HEK293 (cell line): ENCODE data around the gene AP1S1.
A peak's percentile ranks its signal among the peaks of the same experiment; 100 is the strongest.

Source experiments
- BCL11A ChIP-seq: fragments of 450-650 bp; formaldehyde crosslinking; IDR thresholded peaks from 2 replicates; pipeline ENCODE4 v1.5.1; 2016; ENCODE audit warnings: low read depth, missing biosample characterization, missing genetic modification characterization
- BCL11B ChIP-seq: fragments of 450-650 bp; formaldehyde crosslinking; IDR thresholded peaks from 2 replicates; pipeline ENCODE4 v1.5.1; 2016; ENCODE audit warnings: low read depth, missing biosample characterization, missing genetic modification characterization
- GLIS2 ChIP-seq: fragments of 450-650 bp; formaldehyde crosslinking; IDR thresholded peaks from 2 replicates; pipeline ENCODE4 v1.5.1; 2016; ENCODE audit warnings: missing biosample characterization, missing genetic modification characterization
- KLF9 ChIP-seq: fragments of 450-650 bp; formaldehyde crosslinking; IDR thresholded peaks from 2 replicates; pipeline ENCODE4 v1.5.1; 2016; ENCODE audit warnings: missing biosample characterization, missing genetic modification characterization, low read depth
- SETDB1 ChIP-seq: IDR thresholded peaks from one replicate; pipeline ENCODE4 v1.6.1; 2017; ENCODE audit warnings: mild to moderate bottlenecking, low read length, moderate library complexity, mixed read lengths; ENCODE audit not compliant: insufficient read length
- ZBTB1 ChIP-seq: fragments of 450-650 bp; formaldehyde crosslinking; IDR thresholded peaks from 2 replicates; pipeline ENCODE4 v1.5.1; 2016; ENCODE audit warnings: missing biosample characterization, missing genetic modification characterization
- ZBTB20 ChIP-seq: fragments of 450-650 bp; formaldehyde crosslinking; IDR thresholded peaks from 2 replicates; pipeline ENCODE4 v1.5.1; 2016; ENCODE audit warnings: missing biosample characterization, missing genetic modification characterization
- ZIC2 ChIP-seq: fragments of 450-650 bp; formaldehyde crosslinking; IDR thresholded peaks from 2 replicates; pipeline ENCODE4 v1.5.1; 2016; ENCODE audit warnings: missing biosample characterization, missing genetic modification characterization
- ZNF121 ChIP-seq: fragments of 450-650 bp; formaldehyde crosslinking; IDR thresholded peaks from 2 replicates; pipeline ENCODE4 v1.5.1; 2016; ENCODE audit warnings: missing biosample characterization, missing genetic modification characterization
- ZNF221 ChIP-seq: fragments of 450-650 bp; formaldehyde crosslinking; IDR thresholded peaks from 2 replicates; pipeline ENCODE4 v1.5.1; 2017; ENCODE audit warnings: missing biosample characterization, missing genetic modification characterization, borderline replicate concordance
- ZNF24 ChIP-seq: fragments of 450-650 bp; formaldehyde crosslinking; IDR thresholded peaks from 2 replicates; pipeline ENCODE4 v1.5.1; 2016; ENCODE audit warnings: missing biosample characterization, missing genetic modification characterization
- ZNF274 ChIP-seq, 2 experiments: fragments of 200-500 bp in 1 of 2; fragments of 450-650 bp in 1 of 2; sonication (Bioruptor generic) in 1 of 2; formaldehyde crosslinking in 1 of 2; IDR thresholded peaks; 2 replicates each; pipeline versions ENCODE4 v1.5.1 to v1.6.1; 2014 to 2016; ENCODE audit warnings: borderline replicate concordance in 1 of 2, inconsistent platforms in 1 of 2, low read length in 1 of 2, missing biosample characterization in 1 of 2, missing genetic modification characterization in 1 of 2
- ZNF292 ChIP-seq: fragments of 450-650 bp; formaldehyde crosslinking; IDR thresholded peaks from 2 replicates; pipeline ENCODE4 v1.5.1; 2016; ENCODE audit warnings: low read depth, missing biosample characterization, missing genetic modification characterization, borderline replicate concordance
- ZNF311 ChIP-seq: fragments of 450-650 bp; formaldehyde crosslinking; IDR thresholded peaks from 2 replicates; pipeline ENCODE4 v1.5.1; 2017; ENCODE audit warnings: missing biosample characterization, missing genetic modification characterization, borderline replicate concordance
- ZNF335 ChIP-seq: fragments of 450-650 bp; formaldehyde crosslinking; conservative IDR thresholded peaks from 2 replicates; pipeline ENCODE4 v1.5.1; 2016; ENCODE audit warnings: missing biosample characterization, missing genetic modification characterization
- ZNF341 ChIP-seq: fragments of 450-650 bp; formaldehyde crosslinking; IDR thresholded peaks from 2 replicates; pipeline ENCODE4; 2016; ENCODE audit warnings: low read depth, missing biosample characterization, missing genetic modification characterization
- ZNF37A ChIP-seq: fragments of 450-650 bp; IDR thresholded peaks from 2 replicates; pipeline ENCODE4 v1.5.1; 2018; ENCODE audit warnings: missing biosample characterization, missing genetic modification characterization
- ZNF549 ChIP-seq: fragments of 450-650 bp; IDR thresholded peaks from 2 replicates; pipeline ENCODE4 v1.5.1; 2018; ENCODE audit warnings: missing biosample characterization, missing genetic modification characterization, mild to moderate bottlenecking, inconsistent platforms, moderate library complexity
- ZNF623 ChIP-seq: fragments of 450-650 bp; formaldehyde crosslinking; IDR thresholded peaks from 2 replicates; pipeline ENCODE4 v1.5.1; 2016; ENCODE audit warnings: missing biosample characterization, missing genetic modification characterization
- TF ChIP-seq, protein P1 (sequence below): fragments of 450-650 bp; formaldehyde crosslinking; IDR thresholded peaks from 2 replicates; pipeline ENCODE4 v1.5.1; 2017; ENCODE audit warnings: missing biosample characterization, missing genetic modification characterization
- TF ChIP-seq, protein P2 (sequence below): fragments of 450-650 bp; formaldehyde crosslinking; IDR thresholded peaks from 2 replicates; pipeline ENCODE4 v1.5.1; 2016; ENCODE audit warnings: missing biosample characterization, missing genetic modification characterization
- TF ChIP-seq, protein P3 (sequence below): fragments of 450-650 bp; formaldehyde crosslinking; IDR thresholded peaks from 2 replicates; pipeline ENCODE4 v1.5.1; 2017; ENCODE audit warnings: missing biosample characterization, missing genetic modification characterization
- TF ChIP-seq, protein P4 (sequence below): fragments of 450-650 bp; formaldehyde crosslinking; IDR thresholded peaks from 2 replicates; pipeline ENCODE4 v1.5.1; 2016; ENCODE audit warnings: missing biosample characterization, missing genetic modification characterization
- TF ChIP-seq, protein P5 (sequence below): fragments of 450-650 bp; formaldehyde crosslinking; optimal IDR thresholded peaks from 2 replicates; pipeline ENCODE3; 2016; ENCODE audit warnings: missing biosample characterization, mild to moderate bottlenecking, missing genetic modification characterization

Gene AP1S1

DNA sequence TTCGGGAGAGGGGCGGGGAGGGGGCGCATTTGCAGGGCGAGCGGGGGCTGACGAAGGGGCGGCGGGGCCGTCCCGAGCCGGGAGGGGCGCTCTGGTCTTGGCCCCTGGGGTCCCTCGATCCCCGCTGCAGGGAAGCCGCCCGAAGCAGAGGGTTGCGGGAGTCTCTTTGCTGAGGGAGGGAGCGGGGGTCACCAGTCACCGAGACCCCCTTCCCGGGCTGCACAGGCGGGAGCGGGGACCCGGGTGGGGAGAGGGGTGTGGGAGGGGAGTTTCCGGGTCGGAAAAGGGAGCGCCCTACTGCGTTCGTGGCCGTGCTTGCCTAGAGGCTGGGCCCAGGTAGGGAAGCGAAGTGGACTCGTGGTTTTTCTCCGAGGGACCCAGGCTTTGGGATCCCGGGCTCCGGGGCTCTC, 422 bp downstream of the AP1S1 start (continued):
- TF ChIP-seq, protein P1, sequence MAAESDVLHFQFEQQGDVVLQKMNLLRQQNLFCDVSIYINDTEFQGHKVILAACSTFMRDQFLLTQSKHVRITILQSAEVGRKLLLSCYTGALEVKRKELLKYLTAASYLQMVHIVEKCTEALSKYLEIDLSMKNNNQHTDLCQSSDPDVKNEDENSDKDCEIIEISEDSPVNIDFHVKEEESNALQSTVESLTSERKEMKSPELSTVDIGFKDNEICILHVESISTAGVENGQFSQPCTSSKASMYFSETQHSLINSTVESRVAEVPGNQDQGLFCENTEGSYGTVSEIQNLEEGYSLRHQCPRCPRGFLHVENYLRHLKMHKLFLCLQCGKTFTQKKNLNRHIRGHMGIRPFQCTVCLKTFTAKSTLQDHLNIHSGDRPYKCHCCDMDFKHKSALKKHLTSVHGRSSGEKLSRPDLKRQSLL (tag by site-specific recombination) = no peak
- TF ChIP-seq ZNF37A (tag by site-specific recombination) (no peak), ZNF24 (no peak), BCL11A (tag by site-specific recombination) (no peak), ZNF221 (tag by site-specific recombination) (no peak), ZNF292 (no peak), ZNF549 (tag by site-specific recombination) (no peak), GLIS2 (tag by site-specific recombination) (peak; percentile 68; the same call in 1 of the 2 replicates), BCL11B (tag by site-specific recombination) (no peak), ZNF341 (tag by site-specific recombination) (peak; percentile 8; the same call in 1 of the 2 replicates), ZBTB1 (no peak), ZNF121 (tag by site-specific recombination) (no peak), ZNF335 (tag by site-specific recombination) (peak; percentile 30), ZBTB20 (peak; percentile 63; the same call in 1 of the 2 replicates), KLF9 (peak; percentile 7; the same call in 1 of the 2 replicates), ZNF311 (tag by site-specific recombination) (no peak), ZNF623 (no peak), ZNF274 (IDR thresholded peaks at IDR 0.05; ENCODE audit: low read length) (no peak), ZNF274 (tag by site-specific recombination; IDR thresholded peaks at IDR 0.05; ENCODE audit: borderline replicate concordance) (no peak), ZIC2 (0 out of 2 replicates have a peak, but pooled peaks have one; percentile 15), SETDB1 (no peak)
- TF ChIP-seq, protein P2, sequence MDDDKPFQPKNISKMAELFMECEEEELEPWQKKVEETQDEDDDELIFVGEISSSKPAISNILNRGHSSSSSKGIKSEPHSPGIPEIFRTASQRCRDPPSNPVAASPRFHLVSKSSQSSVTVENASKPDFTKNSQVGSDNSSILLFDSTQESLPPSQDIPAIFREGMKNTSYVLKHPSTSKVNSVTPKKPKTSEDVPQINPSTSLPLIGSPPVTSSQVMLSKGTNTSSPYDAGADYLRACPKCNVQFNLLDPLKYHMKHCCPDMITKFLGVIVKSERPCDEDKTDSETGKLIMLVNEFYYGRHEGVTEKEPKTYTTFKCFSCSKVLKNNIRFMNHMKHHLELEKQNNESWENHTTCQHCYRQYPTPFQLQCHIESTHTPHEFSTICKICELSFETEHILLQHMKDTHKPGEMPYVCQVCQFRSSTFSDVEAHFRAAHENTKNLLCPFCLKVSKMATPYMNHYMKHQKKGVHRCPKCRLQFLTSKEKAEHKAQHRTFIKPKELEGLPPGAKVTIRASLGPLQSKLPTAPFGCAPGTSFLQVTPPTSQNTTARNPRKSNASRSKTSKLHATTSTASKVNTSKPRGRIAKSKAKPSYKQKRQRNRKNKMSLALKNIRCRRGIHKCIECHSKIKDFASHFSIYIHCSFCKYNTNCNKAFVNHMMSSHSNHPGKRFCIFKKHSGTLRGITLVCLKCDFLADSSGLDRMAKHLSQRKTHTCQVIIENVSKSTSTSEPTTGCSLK (tag by site-specific recombination) = no peak
- TF ChIP-seq, protein P3, sequence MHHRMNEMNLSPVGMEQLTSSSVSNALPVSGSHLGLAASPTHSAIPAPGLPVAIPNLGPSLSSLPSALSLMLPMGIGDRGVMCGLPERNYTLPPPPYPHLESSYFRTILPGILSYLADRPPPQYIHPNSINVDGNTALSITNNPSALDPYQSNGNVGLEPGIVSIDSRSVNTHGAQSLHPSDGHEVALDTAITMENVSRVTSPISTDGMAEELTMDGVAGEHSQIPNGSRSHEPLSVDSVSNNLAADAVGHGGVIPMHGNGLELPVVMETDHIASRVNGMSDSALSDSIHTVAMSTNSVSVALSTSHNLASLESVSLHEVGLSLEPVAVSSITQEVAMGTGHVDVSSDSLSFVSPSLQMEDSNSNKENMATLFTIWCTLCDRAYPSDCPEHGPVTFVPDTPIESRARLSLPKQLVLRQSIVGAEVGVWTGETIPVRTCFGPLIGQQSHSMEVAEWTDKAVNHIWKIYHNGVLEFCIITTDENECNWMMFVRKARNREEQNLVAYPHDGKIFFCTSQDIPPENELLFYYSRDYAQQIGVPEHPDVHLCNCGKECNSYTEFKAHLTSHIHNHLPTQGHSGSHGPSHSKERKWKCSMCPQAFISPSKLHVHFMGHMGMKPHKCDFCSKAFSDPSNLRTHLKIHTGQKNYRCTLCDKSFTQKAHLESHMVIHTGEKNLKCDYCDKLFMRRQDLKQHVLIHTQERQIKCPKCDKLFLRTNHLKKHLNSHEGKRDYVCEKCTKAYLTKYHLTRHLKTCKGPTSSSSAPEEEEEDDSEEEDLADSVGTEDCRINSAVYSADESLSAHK (tag by site-specific recombination) = no peak
- TF ChIP-seq, protein P4, sequence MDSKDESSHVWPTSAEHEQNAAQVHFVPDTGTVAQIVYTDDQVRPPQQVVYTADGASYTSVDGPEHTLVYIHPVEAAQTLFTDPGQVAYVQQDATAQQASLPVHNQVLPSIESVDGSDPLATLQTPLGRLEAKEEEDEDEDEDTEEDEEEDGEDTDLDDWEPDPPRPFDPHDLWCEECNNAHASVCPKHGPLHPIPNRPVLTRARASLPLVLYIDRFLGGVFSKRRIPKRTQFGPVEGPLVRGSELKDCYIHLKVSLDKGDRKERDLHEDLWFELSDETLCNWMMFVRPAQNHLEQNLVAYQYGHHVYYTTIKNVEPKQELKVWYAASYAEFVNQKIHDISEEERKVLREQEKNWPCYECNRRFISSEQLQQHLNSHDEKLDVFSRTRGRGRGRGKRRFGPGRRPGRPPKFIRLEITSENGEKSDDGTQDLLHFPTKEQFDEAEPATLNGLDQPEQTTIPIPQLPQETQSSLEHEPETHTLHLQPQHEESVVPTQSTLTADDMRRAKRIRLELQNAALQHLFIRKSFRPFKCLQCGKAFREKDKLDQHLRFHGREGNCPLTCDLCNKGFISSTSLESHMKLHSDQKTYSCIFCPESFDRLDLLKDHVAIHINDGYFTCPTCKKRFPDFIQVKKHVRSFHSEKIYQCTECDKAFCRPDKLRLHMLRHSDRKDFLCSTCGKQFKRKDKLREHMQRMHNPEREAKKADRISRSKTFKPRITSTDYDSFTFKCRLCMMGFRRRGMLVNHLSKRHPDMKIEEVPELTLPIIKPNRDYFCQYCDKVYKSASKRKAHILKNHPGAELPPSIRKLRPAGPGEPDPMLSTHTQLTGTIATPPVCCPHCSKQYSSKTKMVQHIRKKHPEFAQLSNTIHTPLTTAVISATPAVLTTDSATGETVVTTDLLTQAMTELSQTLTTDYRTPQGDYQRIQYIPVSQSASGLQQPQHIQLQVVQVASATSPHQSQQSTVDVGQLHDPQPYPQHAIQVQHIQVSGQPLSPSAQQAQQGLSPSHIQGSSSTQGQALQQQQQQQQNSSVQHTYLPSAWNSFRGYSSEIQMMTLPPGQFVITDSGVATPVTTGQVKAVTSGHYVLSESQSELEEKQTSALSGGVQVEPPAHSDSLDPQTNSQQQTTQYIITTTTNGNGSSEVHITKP (tag by site-specific recombination) = no peak
- TF ChIP-seq, protein P5, sequence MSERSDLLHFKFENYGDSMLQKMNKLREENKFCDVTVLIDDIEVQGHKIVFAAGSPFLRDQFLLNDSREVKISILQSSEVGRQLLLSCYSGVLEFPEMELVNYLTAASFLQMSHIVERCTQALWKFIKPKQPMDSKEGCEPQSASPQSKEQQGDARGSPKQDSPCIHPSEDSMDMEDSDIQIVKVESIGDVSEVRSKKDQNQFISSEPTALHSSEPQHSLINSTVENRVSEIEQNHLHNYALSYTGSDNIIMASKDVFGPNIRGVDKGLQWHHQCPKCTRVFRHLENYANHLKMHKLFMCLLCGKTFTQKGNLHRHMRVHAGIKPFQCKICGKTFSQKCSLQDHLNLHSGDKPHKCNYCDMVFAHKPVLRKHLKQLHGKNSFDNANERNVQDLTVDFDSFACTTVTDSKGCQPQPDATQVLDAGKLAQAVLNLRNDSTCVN (tag by site-specific recombination) = peak; percentile 23
